ENCODE measurements around the gene VILL. TPM values are rescaled to one million over a fixed set of nuclear protein-coding genes. Genes with fewer than 3 reads are reported as not detected.

VILL gene
- total and polyA plus RNA-seq, 10 of the 15 experiments (the other 5 are each of a cell fraction or from before 2014, with no cell fraction given): 0.15 to 5.4 (median 2.1) TPM; not detected in 1

DNA sequence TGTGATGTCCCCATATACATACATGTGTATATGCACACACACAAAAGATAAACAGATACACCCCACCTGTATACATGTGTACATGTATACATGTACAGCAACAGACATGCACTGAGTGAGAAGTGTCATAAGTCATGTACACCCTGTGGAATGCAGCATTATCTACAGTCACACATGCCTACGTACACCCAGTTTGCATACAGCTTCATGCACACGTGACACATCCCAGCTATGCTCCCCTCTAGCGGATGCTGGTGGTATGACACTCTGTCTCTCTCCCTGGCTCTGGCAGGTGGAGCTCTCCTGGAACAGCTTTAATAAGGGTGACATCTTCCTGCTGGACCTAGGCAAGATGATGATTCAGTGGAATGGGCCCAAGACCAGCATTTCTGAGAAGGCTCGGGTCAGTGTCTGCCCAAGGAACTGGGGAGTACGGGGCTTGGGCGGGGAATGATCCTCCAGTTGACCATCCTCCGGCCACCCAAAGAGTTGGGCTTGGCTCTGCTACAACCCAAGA lies 6.3 kb downstream of the VILL start (continued):
- TF ChIP-seq IRF5 (IDR thresholded peaks at IDR 0.05; ENCODE audit: borderline replicate concordance) (no peak), EP300 (IDR thresholded peaks at IDR 0.05; ENCODE audit: borderline replicate concordance in 1 of 2, control insufficient read depth in 1 of 2, low read depth in 2 of 2, low read length in 2 of 2) (no peak), CBFB (IDR thresholded peaks at IDR 0.05; ENCODE audit: low read depth) (no peak), FOXM1 (IDR thresholded peaks at IDR 0.05; ENCODE audit: low read depth, low read length) (no peak), CTCF (IDR thresholded peaks at IDR 0.05 in 2 of 3, conservative IDR thresholded peaks at IDR 0.05 in 1 of 3; ENCODE audit: control insufficient read depth in 2 of 3, extremely low read depth in 1 of 3, insufficient read depth in 1 of 3, low read depth in 3 of 3, low read length in 3 of 3) (peak; percentile 93 to 99 (median 97)), BMI1 (IDR thresholded peaks at IDR 0.05; ENCODE audit: borderline replicate concordance) (no peak), YY1 (IDR thresholded peaks at IDR 0.05; ENCODE audit: low read depth, low read length) (peak; percentile 57; the same call in 1 of the 2 replicates), POLR2AphosphoS2 (IDR thresholded peaks at IDR 0.05; ENCODE audit: low read depth, low read length) (no peak), NKRF (conservative IDR thresholded peaks at IDR 0.05) (no peak), TARDBP (IDR thresholded peaks at IDR 0.05; ENCODE audit: borderline replicate concordance) (no peak), ETV6 (conservative IDR thresholded peaks at IDR 0.05 in 1 of 2, IDR thresholded peaks at IDR 0.05 in 1 of 2; ENCODE audit: borderline replicate concordance in 1 of 2, low read depth in 1 of 2) (no peak), MYC (IDR thresholded peaks at IDR 0.05; ENCODE audit: insufficient read depth, insufficient read length, insufficient replicate concordance, low read length, severe bottlenecking) (no peak), MLLT1 (IDR thresholded peaks at IDR 0.05) (no peak), BCLAF1 (IDR thresholded peaks at IDR 0.05) (no peak)
- TF ChIP-seq, protein P1, sequence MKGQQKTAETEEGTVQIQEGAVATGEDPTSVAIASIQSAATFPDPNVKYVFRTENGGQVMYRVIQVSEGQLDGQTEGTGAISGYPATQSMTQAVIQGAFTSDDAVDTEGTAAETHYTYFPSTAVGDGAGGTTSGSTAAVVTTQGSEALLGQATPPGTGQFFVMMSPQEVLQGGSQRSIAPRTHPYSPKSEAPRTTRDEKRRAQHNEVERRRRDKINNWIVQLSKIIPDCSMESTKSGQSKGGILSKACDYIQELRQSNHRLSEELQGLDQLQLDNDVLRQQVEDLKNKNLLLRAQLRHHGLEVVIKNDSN (IDR thresholded peaks at IDR 0.05; ENCODE audit: borderline replicate concordance, extremely low read length, insufficient read depth, low read depth, low read length): peak; percentile 96
- TF ChIP-seq, protein P2, sequence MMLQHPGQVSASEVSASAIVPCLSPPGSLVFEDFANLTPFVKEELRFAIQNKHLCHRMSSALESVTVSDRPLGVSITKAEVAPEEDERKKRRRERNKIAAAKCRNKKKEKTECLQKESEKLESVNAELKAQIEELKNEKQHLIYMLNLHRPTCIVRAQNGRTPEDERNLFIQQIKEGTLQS (IDR thresholded peaks at IDR 0.05; ENCODE audit: borderline replicate concordance, extremely low read depth, low read depth, low read length): peak; percentile 93
